Inflammatory macrophage treated with lipopolysaccharide for 4 hours (primary cell): Measurements from ENCODE around the gene CFAP73.
"Not testable (repeated sequence)": the region's sequence is repeated elsewhere in the genome, so short reads cannot be mapped to it uniquely, and the experiment has no call there.

Experiments used
- DNase-seq: peaks from one replicate; pipeline ENCODE4 v3.0.0-alpha.2; 2020

Gene CFAP73

GRCh38 chr12:113196582-113196981, 47.1 kb downstream of the CFAP73 start:
- no peak for DNase-seq

- DNase-seq, result peak; percentile 78
These were observed 47.5 kb downstream of the CFAP73 start for GRCh38 chr12:113196990-113197389.

DNA sequence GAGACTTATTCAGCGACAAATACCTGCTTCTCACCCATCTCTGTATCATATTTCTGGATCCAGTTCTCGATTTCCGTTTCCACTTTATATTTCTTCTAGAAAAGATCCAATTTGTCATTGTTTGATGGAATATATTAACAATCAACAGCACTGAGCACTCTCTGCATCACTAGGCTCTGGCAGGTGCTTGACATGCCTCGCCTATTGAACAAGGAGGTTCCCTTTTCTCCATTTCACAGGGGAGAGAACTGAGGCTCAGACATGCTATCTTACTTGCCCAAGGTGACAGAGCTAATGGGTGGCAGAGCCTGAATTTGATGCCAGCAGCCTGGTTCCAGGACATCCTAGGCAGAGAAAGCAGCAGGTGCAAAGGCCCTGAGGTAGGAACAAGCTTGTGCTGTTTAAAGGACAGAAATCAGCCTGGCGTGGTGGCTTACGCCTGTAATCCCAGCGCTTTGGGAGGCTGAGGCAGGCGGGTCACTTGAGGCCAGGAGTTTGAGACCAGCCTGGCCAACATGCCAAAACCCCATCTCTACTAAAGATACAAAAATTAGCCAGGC, 48.1 kb downstream of the CFAP73 start:
- DNase-seq, result no peak

- DNase-seq, result no peak
These were observed 48.8 kb downstream of the CFAP73 start for GRCh38 chr12:113198296-113198695.

DNA sequence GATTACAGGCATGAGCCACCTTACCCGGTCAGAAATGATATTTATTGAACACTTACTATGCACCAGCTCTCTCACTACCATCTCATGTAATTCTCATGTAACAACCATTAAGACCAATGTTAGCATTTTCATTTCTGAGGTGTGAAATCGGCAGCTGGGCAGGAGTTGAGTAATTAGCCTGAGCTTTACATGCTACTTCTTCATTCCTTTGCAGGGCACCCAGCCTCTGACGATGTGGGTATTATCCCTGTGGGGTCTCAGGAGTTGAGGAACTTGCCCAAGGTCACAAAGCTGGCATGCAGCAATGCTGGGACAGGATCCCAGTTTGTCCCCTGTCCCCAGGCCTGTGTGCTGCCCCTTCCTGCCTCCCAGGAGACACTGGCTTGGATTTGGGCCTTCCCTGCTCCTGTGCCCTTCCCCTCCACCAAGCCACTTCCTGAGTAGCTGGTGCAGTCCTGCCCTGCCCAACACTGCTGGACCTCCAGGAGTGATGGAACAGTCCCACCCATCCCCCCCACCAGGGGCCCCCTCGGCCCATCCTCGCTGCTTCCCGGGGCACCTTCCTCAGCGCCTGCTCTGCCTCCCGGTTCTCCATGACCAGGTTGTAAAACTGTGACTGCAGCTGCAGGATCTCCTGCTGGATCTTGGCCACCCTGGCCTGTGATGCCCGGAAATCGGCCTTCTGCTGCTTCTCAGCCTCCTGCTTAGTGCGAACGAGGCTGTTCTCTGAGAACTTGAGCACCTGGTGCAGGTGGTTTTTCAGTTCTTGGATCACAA, 50.7 kb downstream of the CFAP73 start:
- peak; percentile 64 for DNase-seq

- DNase-seq, result no peak
These were observed 52.0 kb downstream of the CFAP73 start for GRCh38 chr12:113201187-113202177.

DNA sequence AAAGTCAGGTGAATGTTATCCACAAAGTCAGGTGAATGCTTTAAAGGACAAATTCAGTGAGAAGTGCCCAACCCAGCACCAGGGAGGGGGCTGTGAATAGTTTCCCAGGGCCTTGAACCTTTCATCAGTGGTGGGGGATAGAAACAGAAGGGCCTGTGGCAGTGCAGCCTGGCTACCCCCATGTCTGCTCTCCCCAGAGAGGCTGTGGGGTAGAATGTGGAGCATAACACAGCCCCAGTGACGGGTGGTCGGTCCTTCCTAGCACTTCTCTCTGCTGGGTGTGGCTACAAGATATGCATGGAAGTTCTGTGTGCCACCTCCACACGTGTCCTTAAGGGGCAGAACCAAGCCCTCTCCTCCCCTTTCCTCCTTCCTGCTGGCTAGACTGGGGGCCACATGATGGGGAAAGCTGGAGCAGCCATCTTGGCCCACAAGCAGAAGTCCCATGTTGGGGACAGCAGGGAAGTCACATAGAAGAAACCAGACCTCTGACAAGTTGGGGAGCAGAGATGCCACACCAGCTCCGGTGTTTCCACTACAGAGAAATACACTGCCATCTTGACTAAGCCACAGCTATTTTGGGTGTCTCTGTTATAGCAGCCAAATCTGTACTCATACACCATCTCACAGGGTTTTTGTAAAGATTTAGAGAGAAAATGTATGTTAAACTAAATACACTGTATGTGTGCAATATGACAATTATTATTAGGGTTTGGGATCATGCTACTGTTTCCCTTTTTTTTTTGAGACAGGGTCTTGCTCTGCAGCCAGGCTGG, 53.0 kb downstream of the CFAP73 start:
- no peak for DNase-seq

- DNase-seq, result peak; percentile 29
These were observed 54.6 kb downstream of the CFAP73 start for GRCh38 chr12:113203852-113204760.

GRCh38 chr12:113204804-113205203, 55.3 kb downstream of the CFAP73 start:
- DNase-seq, result no peak

DNA sequence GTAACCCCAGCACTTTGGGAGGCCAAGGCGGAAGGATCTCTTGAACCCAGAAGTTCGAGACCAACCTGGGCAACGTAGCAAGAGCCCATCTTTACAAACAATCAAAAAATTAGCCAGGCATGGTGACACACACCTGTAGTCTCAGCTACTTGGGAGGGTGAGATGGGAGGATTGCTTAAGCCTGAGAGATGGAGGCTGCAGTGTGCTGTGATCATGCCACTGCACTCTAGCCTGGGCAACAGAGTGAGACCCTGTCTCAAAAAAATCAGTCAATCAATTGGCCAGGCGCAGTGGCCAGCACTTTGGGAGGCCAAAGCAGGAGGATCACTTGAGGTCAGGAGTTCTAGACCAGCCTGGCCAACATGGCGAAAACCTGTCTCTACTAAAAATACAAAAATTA, 57.3 kb downstream of the CFAP73 start:
- not testable (repeated sequence) for DNase-seq

GRCh38 chr12:113207613-113208040, 58.1 kb downstream of the CFAP73 start:
- DNase-seq, result no peak

GRCh38 chr12:113208041-113208934, 58.8 kb downstream of the CFAP73 start:
- peak; percentile 86 for DNase-seq
